Medulla oblongata (tissue), 1 donor: ENCODE results near the gene SLC23A1.
"Not testable (repeated sequence)": the region's sequence is repeated elsewhere in the genome, so short reads cannot be mapped to it uniquely, and the experiment has no call there.

Experiments
- DNase-seq: peaks from one replicate; pipeline ENCODE4 v3.0.0-alpha.2; 2015; ENCODE audit errors: extremely low spot score

SLC23A1 gene

GRCh38 chr5:139383275-139383992 is at the start of gene SLC23A1:
TSS of gene SLC23A1 (minus strand) at chr5:139383297. CDS start at chr5:139383253, 44 bp downstream.
- DNase-seq, result no peak

GRCh38 chr5:139431706-139432105 is 48.6 kb upstream of the SLC23A1 start:
- no peak for DNase-seq

GRCh38 chr5:139430015-139430414 is 46.9 kb upstream of the SLC23A1 start:
- DNase-seq, result no peak

- DNase-seq, result no peak
Measured at GRCh38 chr5:139426203-139426885, 43.2 kb upstream of the SLC23A1 start.

- no peak for DNase-seq
Measured at GRCh38 chr5:139425497-139425896, 42.4 kb upstream of the SLC23A1 start.

- peak; percentile 84 for DNase-seq
Measured at GRCh38 chr5:139422307-139422893, 39.3 kb upstream of the SLC23A1 start.

GRCh38 chr5:139419226-139420192 is 36.4 kb upstream of the SLC23A1 start:
- no peak for DNase-seq

- no peak for DNase-seq
Measured at GRCh38 chr5:139418793-139419192, 35.7 kb upstream of the SLC23A1 start.

GRCh38 chr5:139417214-139417613 is 34.1 kb upstream of the SLC23A1 start:
- DNase-seq, result peak; percentile 68

- DNase-seq, result no peak
Measured at GRCh38 chr5:139416651-139417050, 33.6 kb upstream of the SLC23A1 start.

- no peak for DNase-seq
Measured at GRCh38 chr5:139415869-139416268, 32.8 kb upstream of the SLC23A1 start.

GRCh38 chr5:139415221-139415861 is 32.2 kb upstream of the SLC23A1 start:
- DNase-seq, result peak; percentile 93

GRCh38 chr5:139414581-139415130 is 31.6 kb upstream of the SLC23A1 start:
- peak; percentile 53 for DNase-seq

GRCh38 chr5:139413963-139414362 is 30.9 kb upstream of the SLC23A1 start:
- no peak for DNase-seq

- DNase-seq, result no peak
Measured at GRCh38 chr5:139413153-139413552, 30.1 kb upstream of the SLC23A1 start.

- no peak for DNase-seq
Measured at GRCh38 chr5:139410993-139411828, 28.1 kb upstream of the SLC23A1 start.

GRCh38 chr5:139410121-139410992 is 27.3 kb upstream of the SLC23A1 start:
- no peak for DNase-seq

- not testable (repeated sequence) for DNase-seq
Measured at GRCh38 chr5:139409116-139409515, 26.0 kb upstream of the SLC23A1 start.

- DNase-seq, result no peak
Measured at GRCh38 chr5:139408191-139408590, 25.1 kb upstream of the SLC23A1 start.
